LNCAP (cell line): Measurements from ENCODE around the gene GDPD2.

Experiments used
- TF ChIP-seq, protein P1 (sequence below): fragments of 450-650 bp; IDR thresholded peaks from 2 replicates; pipeline ENCODE4 v1.5.1; 2017; ENCODE audit warnings: mild to moderate bottlenecking

GDPD2 gene

DNA sequence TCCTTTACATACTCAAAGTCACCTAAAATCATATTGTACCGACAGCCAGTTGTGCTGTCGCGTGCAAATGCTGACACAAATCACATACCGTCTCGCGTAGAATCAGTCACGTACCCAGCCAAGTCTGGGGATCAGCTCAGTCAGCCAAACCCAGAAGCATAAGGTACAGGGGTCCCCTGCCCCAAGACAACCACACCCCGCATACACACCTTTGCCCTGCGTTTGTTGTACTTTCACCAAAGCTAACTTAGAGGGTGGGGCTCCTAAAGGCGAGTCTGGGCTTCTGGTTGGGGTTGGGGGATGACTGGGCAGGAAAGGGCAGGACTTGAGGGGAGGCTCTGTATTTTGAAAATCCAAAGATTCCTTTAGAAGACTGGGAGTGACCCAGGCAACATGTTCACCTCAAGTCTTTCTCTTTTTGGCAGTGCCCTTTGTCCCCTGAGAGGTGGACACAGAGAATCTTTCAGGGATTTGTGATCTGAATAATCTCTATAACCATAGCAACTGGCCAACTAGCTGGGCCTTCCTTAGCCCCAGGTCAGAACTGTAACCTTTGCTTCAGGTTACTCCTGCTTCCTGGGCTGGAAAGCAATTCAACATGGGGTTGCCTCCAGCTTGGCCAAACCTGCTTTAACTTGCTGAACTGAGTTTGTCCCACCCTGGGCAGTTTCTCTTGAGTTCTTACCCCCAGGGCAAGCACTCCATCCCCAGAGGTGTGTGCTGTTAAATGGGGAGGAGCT lies 992 bp downstream of the GDPD2 start:
- TF ChIP-seq, protein P1, sequence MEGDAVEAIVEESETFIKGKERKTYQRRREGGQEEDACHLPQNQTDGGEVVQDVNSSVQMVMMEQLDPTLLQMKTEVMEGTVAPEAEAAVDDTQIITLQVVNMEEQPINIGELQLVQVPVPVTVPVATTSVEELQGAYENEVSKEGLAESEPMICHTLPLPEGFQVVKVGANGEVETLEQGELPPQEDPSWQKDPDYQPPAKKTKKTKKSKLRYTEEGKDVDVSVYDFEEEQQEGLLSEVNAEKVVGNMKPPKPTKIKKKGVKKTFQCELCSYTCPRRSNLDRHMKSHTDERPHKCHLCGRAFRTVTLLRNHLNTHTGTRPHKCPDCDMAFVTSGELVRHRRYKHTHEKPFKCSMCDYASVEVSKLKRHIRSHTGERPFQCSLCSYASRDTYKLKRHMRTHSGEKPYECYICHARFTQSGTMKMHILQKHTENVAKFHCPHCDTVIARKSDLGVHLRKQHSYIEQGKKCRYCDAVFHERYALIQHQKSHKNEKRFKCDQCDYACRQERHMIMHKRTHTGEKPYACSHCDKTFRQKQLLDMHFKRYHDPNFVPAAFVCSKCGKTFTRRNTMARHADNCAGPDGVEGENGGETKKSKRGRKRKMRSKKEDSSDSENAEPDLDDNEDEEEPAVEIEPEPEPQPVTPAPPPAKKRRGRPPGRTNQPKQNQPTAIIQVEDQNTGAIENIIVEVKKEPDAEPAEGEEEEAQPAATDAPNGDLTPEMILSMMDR, result no peak

DNA sequence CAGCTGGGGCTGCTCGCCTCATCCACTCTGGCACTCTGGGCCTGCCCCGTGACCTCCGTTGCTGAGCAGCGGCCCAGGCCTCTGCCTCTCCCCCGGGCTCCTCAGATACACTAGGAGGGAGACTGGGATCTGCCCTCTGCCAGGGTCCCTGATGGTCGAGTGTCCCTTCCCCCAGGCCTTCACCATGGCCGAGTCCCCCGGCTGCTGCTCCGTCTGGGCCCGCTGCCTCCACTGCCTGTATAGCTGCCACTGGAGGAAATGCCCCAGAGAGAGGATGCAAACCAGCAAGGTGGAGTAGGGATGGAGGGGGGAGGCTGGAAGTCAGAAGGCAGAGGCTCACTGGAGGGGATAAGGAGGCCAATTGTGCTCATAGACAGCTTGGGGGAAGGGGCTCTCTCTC lies 1.7 kb downstream of the GDPD2 start:
- TF ChIP-seq, protein P1, result no peak

DNA sequence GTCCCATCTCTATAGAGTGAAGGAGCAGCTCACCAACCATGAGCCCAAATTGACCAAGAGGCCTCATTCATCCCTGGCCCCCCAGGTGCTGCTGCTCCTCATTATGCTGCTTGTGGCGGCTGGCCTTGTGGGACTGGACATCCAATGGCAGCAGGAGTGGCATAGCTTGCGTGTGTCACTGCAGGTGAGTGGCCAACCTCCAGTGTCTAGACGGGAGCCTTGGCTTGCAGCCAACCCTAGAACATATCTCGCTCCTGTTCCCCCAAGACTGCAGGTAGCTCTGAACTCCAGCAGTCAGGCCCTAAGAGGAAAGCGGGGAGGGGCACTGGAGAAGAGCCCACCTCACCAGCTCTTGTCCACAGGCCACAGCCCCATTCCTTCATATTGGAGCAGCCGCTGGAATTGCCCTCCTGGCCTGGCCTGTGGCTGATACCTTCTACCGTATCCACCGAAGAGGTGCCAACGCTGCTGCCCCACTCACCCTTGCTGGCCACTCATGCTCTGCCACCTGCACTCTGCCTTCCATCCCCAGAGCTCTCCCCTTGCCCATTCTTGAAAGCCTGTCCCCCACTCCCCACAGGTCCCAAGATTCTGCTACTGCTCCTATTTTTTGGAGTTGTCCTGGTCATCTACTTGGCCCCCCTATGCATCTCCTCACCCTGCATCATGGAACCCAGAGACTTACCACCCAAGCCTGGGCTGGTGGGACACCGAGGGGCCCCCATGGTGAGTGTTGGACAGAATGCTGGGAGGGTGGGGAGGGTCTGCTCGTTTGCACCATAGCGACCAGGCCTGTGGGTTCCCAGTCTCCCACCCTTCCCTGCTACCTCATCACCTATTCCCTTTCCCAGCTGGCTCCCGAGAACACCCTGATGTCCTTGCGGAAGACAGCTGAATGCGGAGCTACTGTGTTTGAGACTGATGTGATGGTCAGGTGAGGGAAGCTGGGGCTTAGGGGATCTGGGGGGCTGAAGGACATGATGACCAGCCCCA lies 3.5 kb downstream of the GDPD2 start:
- TF ChIP-seq, protein P1, result no peak

DNA sequence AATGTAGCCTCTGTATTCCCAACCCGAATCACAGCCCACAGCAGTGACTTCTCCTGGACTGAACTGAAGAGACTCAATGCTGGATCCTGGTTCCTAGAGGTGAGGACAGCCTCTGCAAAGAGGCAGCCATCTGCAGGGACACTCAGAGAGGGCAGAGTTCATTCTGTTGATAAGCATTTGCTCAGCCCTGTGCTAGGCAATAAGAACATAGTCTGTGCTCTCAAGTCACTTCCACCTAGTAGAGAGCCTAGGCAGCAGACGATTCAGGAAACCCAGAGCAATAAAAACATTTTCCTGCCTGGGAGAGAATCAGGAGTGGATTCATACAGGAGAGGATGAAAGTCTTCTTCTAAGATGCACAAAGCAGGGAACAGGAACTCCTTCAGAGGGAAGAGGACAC lies 4.3 kb downstream of the GDPD2 start:
- TF ChIP-seq, protein P1, result no peak

DNA sequence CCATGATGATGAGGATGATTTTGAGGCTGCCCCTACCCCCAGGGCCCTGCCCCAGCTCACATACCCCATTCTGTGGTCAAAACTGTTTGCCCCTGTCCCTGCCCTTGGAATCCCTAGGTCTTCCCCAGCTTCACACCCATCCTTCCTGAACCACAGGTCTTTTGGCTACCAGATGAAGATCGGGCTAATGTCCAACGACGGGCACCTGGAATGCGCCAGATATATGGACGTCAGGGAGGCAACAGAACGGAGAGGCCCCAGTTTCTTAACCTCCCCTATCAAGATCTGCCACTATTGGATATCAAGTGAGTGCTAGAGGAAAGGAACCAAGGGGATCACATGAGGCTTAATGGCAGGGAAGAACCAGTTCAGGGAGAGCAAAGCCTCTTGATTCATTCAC lies 6.6 kb downstream of the GDPD2 start:
- TF ChIP-seq, protein P1, result no peak

DNA sequence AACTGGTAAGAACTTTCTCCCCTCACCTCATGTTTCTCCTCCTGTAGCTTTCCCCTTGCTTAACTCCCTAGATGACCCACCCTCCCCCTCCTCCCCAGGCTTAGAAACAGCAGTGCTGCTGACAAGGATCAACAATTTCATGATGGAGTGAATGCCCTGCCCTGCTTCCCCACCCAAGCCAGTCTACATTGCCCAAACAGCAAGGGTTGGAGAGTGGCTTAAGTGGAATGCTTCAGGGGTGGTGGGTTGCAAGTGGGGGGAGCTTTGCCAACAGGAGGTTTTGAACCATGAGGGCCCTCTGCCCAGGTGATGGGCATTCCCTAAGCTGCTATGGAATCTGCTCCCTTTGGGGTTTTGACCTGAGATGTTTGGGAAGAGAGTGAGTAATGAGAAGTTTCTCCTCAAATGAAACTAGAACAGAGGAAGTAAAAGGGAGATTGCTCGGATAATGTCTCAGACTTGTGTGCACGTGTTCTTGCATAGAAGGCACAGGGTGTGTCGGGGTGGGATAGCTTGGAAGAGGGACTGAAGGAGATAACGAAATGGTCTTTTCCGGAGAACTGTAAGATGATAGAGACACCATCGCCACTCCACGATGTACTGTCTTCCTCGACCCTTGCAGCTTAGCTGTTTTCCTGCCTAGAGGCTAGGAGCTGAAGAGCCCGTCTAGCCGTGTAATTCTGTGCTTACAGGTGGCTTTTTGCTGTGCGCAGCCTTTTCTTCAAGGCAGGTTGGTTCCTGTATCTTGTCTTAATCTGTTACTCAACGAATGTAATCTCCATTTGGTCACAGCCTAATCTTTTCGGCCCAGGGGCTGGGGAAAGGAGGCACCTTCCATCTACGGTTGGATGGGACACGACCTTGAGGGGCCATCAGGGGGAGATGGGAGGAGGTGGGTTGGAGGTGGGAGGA lies 10.1 kb downstream of the GDPD2 start:
- TF ChIP-seq, protein P1, result no peak

DNA sequence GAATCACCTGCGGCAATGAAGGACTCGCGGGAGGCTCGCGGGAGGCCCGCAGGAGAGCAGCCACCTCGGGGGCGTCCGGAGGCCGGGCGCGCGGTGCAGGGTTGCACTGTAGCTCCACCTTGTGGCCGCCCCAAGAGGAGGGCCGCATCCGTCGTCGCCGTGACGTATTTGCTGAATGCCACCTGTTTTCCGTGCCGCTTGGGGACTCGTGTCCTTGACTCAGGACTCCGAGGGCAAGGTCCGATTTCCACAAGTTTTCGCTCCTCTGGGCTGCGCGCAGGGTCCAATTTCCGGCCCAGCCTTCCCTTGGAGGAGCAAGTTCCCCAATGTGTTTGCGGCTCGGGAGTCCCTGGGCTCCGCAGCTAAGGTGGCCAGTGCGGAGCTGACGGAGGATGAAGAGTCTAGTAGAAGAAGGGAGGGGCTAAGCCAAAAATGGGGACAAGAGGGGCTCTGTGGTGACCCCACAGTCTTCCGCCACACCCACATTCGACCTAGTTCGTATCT lies 10.8 kb downstream of the GDPD2 start:
- TF ChIP-seq, protein P1, result peak; percentile 59; the same call in 1 of the 2 replicates
